ENCODE data around the gene PAIP2. TPM values are rescaled to one million over a fixed set of nuclear protein-coding genes. Genes with fewer than 3 reads are reported as not detected.
"Not testable (repeated sequence)": the region's sequence is repeated elsewhere in the genome, so short reads cannot be mapped to it uniquely, and the experiment has no call there.

The PAIP2 gene
- total and polyA plus RNA-seq, 2 of the 4 experiments (the other 2 are of a cell fraction), result 41.9 to 59.5 TPM

GRCh38 chr5:139386050-139386438, 44.4 kb downstream of the PAIP2 start:
- no peaks in the 10 kb centered on the region for H3K79me1 ChIP-seq (ENCODE audit: low read depth in 1 of 2, low read length in 2 of 2)
- H3K27ac ChIP-seq (ENCODE audit: insufficient read depth, low read length), result no peak overlapping the region
- no peak overlapping the region for H2AFZ ChIP-seq (replicated peaks; ENCODE audit: low read length, poor library complexity)
- dilution Hi-C loops (cut with HindIII; ENCODE audit: low sequenced_read_pairs, unreplicated experiment), result no loop called here
- no peak overlapping the region for H2BK5ac ChIP-seq (ENCODE audit: low read depth, low read length, poor library complexity, severe bottlenecking)
- intact Hi-C loops (cut with micrococcal nuclease), result no loop called here
- H2AK5ac ChIP-seq (ENCODE audit: low read depth, low read length), result no peak overlapping the region
- H3K4me1 ChIP-seq (ENCODE audit: control insufficient read depth, insufficient read depth, low read length), result peaks cover 5% of the 10 kb centered on the region; the same call in 1 of the 2 replicates
- H3K4me3 ChIP-seq (ENCODE audit: insufficient read depth, low read depth, low read length), result no peak overlapping the region
- no peaks in the 10 kb centered on the region for H3K9me3 ChIP-seq (ENCODE audit: control insufficient read depth, insufficient read depth, low read length)
- no peak overlapping the region for H3K9ac ChIP-seq (ENCODE audit: low read depth, low read length)
- DNase-seq (no peak), ATAC-seq (ENCODE audit: low read depth) (no peak)
- no peak overlapping the region for H4K91ac ChIP-seq (ENCODE audit: insufficient read depth, low read depth, low read length)
- ChIA-PET CTCF (interaction anchor here (1.0 kb wide), 1 partner anchor 37 kb away, joined by 4 read pairs; no protein-coding TSS in a partner anchor), POLR2A (ENCODE audit: unreplicated experiment) (no interaction called here)
- no peak overlapping the region for H3K4me2 ChIP-seq (ENCODE audit: low read depth, low read length)
- H4K8ac ChIP-seq (ENCODE audit: low read depth in 2 of 2, low read length in 2 of 2), result no peak overlapping the region
- H3K36me3 ChIP-seq (ENCODE audit: control insufficient read depth, insufficient read depth, low read length), result no peaks in the 10 kb centered on the region
- H4K5ac ChIP-seq (ENCODE audit: low read depth, low read length), result no peak overlapping the region
- no peaks in the 10 kb centered on the region for H3K9me1 ChIP-seq (ENCODE audit: insufficient read depth, low read length)
- H2BK120ac ChIP-seq (ENCODE audit: low read depth, low read length), result no peak overlapping the region
- no peak overlapping the region for H3K56ac ChIP-seq (ENCODE audit: extremely low read depth, insufficient read depth, low read length)
- H3K18ac ChIP-seq (ENCODE audit: low read depth, low read length), result no peak overlapping the region
- no peak overlapping the region for H2BK20ac ChIP-seq (ENCODE audit: low read depth, low read length)
- TF ChIP-seq CTCF (conservative IDR thresholded peaks at IDR 0.05; ENCODE audit: low read depth, low read length) (no peak), CEBPB (IDR thresholded peaks at IDR 0.05; ENCODE audit: low read depth, low read length) (peak; percentile 55)
- no peak overlapping the region for H3K14ac ChIP-seq (replicated peaks; ENCODE audit: low read depth, low read length)
- H4K20me1 ChIP-seq (ENCODE audit: insufficient read depth, low read length), result no peaks in the 10 kb centered on the region
- no TSS peak for BruUV-seq (replicated peaks)
- no CpG with 5 or more reads among the region's 5 CpGs for WGBS, 2 experiments (ENCODE audit: extremely low coverage in 2 of 2, insufficient read length in 1 of 2)
- H3K4ac ChIP-seq (ENCODE audit: low read depth, low read length), result no peak overlapping the region
- H2AK9ac ChIP-seq (replicated peaks; ENCODE audit: low read depth, low read length, poor library complexity), result no peak overlapping the region
- no peak overlapping the region for H3K23ac ChIP-seq (ENCODE audit: low read depth, low read length)
- in situ Hi-C loops (cut with MboI; ENCODE audit: low sequenced_read_pairs), result no loop called here
- no peaks in the 10 kb centered on the region for H3K27me3 ChIP-seq (ENCODE audit: control insufficient read depth, insufficient read depth, low read length)
- no peak overlapping the region for H2BK15ac ChIP-seq (ENCODE audit: low read depth, low read length)

GRCh38 chr5:139386956-139387355, 45.3 kb downstream of the PAIP2 start:
- H3K9me1 ChIP-seq (ENCODE audit: insufficient read depth, low read length); in situ Hi-C loops (cut with MboI; ENCODE audit: low sequenced_read_pairs); H2AK9ac ChIP-seq (replicated peaks; ENCODE audit: low read depth, low read length, poor library complexity); DNase-seq; H3K23ac ChIP-seq (ENCODE audit: low read depth, low read length); ATAC-seq (ENCODE audit: low read depth); H3K9me3 ChIP-seq (ENCODE audit: control insufficient read depth, insufficient read depth, low read length); H2BK20ac ChIP-seq (ENCODE audit: low read depth, low read length); H4K91ac ChIP-seq (ENCODE audit: insufficient read depth, low read depth, low read length); H3K27me3 ChIP-seq (ENCODE audit: control insufficient read depth, insufficient read depth, low read length); H3K9ac ChIP-seq (ENCODE audit: low read depth, low read length); H3K4me2 ChIP-seq (ENCODE audit: low read depth, low read length); H3K14ac ChIP-seq (replicated peaks; ENCODE audit: low read depth, low read length); H3K36me3 ChIP-seq (ENCODE audit: control insufficient read depth, insufficient read depth, low read length); H2AK5ac ChIP-seq (ENCODE audit: low read depth, low read length); POLR2A ChIA-PET (ENCODE audit: unreplicated experiment); H4K5ac ChIP-seq (ENCODE audit: low read depth, low read length); BruUV-seq (replicated peaks); H3K79me1 ChIP-seq (ENCODE audit: low read depth in 1 of 2, low read length in 2 of 2); H3K4ac ChIP-seq (ENCODE audit: low read depth, low read length); H2BK5ac ChIP-seq (ENCODE audit: low read depth, low read length, poor library complexity, severe bottlenecking); H2BK120ac ChIP-seq (ENCODE audit: low read depth, low read length); H3K18ac ChIP-seq (ENCODE audit: low read depth, low read length); H2AFZ ChIP-seq (replicated peaks; ENCODE audit: low read length, poor library complexity); H3K4me1 ChIP-seq (ENCODE audit: control insufficient read depth, insufficient read depth, low read length); dilution Hi-C loops (cut with HindIII; ENCODE audit: low sequenced_read_pairs, unreplicated experiment); intact Hi-C loops (cut with micrococcal nuclease); H4K20me1 ChIP-seq (ENCODE audit: insufficient read depth, low read length); H3K27ac ChIP-seq (ENCODE audit: insufficient read depth, low read length); H4K8ac ChIP-seq (ENCODE audit: low read depth in 2 of 2, low read length in 2 of 2); H3K56ac ChIP-seq (ENCODE audit: extremely low read depth, insufficient read depth, low read length); H2BK15ac ChIP-seq (ENCODE audit: low read depth, low read length); H3K4me3 ChIP-seq (ENCODE audit: insufficient read depth, low read depth, low read length): not testable (repeated sequence)
- CTCF ChIA-PET, result interaction anchor here (1.0 kb wide), 1 partner anchor 36 kb away, joined by 4 read pairs; no protein-coding TSS in a partner anchor
- 90% methylated on average over 2 of the region's 10 CpGs; no CpG with 5 or more reads in 1 of the 2 experiments for WGBS, 2 experiments (ENCODE audit: extremely low coverage in 2 of 2, insufficient read length in 1 of 2)

All from IMR-90 (cell line).